Activated gamma-delta T cell treated with Interleukin-2 at 50 U/mL for 16 hours (primary cell): ENCODE measurements around the gene TMTC2.
"Not testable (repeated sequence)": the region's sequence is repeated elsewhere in the genome, so short reads cannot be mapped to it uniquely, and the experiment has no call there.

Experiments used
- DNase-seq: peaks from one replicate; pipeline ENCODE4 v3.0.0-alpha.2; 2020

Gene TMTC2

DNA sequence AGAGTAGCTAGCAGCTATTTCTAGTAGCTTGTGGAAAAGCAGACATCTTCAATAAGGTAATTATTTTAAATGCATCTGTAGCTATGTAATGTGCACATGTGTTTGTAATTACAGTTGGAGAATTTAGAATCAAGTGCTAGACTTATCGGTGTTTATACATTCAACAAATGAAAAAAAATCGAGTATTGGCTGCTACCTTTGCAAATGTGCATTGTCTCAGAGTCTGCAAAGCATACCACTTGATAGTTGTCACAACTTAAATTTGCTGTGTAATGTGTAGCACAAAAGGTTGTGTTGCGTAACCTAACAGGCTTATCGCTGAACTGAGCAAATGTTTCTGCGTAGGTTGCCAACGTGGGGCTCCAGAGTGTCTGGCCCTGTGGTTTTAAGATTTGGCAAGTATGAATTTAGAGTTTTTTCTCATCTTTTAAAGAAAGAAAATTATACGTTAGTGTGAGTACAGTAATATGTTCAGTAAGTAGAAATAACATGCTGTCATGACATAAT, 44.3 kb downstream of the TMTC2 start:
- DNase-seq = no peak

- no peak for DNase-seq
These were observed 53.7 kb downstream of the TMTC2 start for GRCh38 chr12:82740129-82741000.

DNA sequence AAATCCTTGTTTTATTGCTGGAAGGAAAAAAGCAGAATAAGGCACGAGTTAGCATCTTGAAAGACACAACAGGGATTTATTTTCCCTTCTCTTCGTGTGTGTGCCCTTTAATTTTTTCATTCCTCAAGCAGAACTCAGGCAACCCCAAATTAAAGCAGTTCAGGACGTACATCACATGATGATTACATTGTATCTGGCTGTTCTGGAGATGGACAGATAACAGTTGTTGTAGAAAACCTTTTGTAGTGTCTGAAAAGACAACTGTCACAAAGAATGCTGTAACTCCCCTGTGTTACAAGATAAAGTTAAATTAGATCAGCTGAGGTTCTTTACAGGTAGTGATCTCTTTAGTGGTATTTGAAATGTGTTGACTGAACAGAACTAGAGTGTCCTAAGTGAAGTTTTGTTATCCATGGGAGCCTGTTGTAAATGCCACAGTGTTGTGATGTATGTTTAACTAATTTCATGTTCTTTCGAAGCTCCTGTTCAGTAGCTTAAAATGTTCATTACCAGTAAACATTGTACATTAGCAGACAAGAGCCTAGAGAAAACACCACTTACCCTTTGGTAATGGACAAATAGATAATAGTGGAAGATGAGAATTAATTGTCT, 58.5 kb downstream of the TMTC2 start:
- no peak for DNase-seq

- no peak for DNase-seq
These were observed 59.1 kb downstream of the TMTC2 start for GRCh38 chr12:82745807-82746206.

- no peak for DNase-seq
These were observed 60.0 kb downstream of the TMTC2 start for GRCh38 chr12:82746668-82747067.

GRCh38 chr12:82749015-82749414, 62.3 kb downstream of the TMTC2 start:
- DNase-seq = no peak

GRCh38 chr12:82754856-82755255, 68.2 kb downstream of the TMTC2 start:
- no peak for DNase-seq

- DNase-seq = no peak
These were observed 69.6 kb downstream of the TMTC2 start for GRCh38 chr12:82756303-82756702.

GRCh38 chr12:82757059-82757458, 70.4 kb downstream of the TMTC2 start:
- DNase-seq = no peak

DNA sequence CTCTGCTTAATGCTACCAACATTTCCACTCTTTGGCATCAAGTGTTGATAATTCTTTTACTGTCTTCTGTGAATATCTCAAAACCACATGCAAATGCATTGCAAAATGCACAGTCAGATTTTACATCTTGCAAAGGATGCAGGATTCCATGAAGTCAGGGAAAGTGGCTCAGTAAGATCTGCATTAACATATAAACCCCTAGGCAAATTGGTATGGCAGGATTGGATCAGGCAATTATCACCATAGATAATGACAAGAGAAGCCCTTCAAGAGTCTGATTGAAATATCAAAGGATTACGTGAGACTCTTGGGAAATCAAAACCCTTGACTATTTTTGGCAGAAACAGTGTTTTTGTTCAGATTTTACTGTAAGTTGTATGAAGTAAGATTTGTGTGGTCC, 71.0 kb downstream of the TMTC2 start:
- no peak for DNase-seq

GRCh38 chr12:82758749-82759330, 72.1 kb downstream of the TMTC2 start:
- no peak for DNase-seq

GRCh38 chr12:82760423-82760822, 73.7 kb downstream of the TMTC2 start:
- DNase-seq = no peak

DNA sequence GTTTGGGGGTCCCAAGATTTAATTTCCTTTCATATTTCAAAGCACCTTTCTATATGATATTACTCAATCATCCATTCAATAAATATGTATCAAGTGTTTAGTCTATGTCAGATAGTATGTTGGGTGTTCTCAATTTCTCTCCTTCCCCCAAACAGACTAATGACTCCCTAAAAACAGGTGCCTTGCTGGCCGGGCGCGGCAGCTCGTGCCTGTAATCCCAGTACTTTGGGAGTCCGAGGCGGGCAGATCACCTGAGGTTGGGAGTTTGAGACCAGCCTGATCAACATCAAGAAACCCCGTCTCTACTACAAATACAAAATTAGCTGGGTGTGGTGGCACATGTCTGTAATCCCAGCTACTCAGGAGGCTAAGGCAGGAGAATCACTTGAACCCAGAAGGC, 78.5 kb downstream of the TMTC2 start:
- DNase-seq = not testable (repeated sequence)

DNA sequence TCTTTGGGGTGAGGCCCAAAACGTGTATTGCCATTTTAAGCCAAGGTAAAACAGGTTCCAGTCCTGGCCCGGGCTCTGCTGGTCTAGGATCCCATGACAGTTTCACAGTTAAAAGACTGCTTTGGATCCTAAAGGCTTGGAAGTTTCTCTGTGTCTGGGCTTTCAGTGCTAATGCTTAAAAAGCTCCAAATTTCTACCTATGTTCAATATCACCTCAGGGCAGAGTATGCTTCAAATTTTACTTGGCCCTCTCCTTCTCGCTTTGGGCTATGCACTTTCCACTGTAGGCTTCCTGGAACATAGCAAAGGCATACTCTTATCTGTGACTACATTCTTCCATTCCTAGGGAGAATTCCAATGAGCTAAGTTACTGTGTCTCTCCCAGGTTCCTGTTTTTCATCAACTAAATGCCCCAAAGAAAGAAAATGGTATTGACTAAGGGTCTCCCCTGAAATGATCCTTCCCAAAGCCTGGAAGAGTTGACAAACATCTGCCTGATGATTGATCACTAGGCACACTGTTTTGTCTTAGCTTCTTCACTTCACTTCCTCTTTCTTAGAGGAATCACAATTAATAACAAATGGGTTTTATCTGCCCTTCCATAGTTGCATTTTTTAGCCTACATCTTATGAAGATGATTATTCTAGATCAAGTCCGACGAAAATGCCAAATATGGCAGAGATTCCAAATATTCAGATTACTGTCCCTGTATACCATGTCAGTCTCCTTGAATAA, 79.4 kb downstream of the TMTC2 start:
- DNase-seq = no peak

DNA sequence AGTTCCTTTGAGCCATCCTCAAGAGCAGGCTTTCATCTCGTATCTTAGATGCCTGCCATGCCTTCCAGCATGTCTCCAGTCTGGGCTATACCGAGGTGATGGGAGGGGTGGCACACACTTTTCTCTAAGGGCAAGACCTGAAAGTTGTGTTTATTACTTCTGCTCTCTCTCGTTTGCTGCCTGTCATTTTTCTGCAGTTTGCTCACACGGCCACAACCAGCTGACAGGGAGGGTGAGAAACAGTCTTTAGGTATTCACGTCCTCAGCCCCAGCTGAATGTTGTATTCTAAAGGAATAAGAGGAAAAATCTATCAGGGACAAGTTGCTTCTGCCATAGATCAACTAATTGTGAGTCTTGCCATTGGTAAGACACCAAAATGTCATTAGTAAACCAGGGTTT, 88.0 kb downstream of the TMTC2 start:
- no peak for DNase-seq

DNA sequence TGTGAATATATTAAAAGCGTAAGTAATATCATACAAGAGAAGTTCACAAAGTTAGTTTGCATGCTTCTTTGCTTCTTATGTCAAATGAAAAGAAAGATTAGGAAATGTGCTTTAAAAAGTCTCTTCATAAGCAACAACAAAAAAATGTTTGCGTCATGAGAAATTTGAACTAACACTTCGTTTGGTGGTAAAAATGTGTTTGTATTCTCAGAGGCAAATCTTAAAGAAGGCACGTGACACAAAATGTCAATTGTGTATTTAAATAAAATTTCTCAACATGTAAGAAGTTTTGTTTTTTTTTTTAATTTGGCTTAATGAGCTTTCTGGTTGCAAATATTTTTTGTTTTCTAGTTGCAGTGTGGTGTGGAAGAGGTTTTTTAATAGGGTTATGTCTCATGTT, 93.8 kb downstream of the TMTC2 start:
- no peak for DNase-seq

DNA sequence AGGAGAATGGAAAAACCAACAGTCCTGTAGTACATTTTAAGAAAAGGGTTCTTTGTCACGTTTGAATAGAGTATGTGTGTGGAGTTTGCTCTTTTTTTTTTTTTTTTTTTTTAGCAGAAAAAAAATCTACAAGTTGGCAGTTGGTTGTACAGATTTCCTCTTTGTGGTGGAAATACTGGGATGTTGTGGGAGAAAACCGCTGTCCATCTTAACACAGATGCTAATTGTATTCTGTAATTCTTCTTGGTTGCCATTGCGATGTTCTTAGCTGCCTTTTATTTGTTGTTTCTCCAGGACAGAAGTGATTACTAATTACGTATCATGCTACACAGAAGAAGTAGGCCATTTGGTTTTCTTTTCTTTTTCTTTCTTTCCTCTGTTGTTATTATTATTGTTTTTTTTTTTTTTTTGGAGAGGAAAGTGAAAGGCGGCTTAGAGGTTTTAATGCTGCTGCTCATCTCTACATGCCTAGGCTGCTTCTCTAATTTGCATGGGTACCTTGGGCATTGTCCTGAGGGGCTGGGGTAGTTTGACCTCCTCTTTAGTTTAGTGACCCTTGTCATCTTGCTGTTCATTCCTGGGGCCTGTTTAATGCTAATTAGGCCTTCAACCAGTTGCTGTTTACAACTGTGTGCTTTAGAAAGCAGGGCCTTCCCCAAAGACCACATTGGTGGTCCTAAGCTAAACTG, 94.7 kb downstream of the TMTC2 start:
- no peak for DNase-seq

DNA sequence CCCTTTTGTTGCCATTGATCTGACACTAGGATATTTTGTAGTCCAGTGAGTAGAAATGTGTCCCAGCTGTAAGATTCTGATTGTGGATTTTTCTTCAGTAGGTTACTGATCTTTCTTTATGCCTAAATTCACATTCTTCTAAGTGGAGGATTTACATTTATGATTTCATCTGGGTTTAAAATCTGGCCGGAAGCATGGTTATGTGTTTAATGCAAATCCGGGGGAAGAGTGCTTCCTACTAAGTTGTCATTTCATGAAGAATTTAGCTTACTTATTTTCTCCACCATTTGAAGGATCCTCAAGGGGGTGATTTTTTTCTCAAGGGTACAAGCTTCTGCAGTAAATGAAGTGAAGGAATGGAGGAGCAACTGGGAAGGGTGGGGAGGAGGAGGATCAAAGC, 96.7 kb downstream of the TMTC2 start:
- DNase-seq = no peak

DNA sequence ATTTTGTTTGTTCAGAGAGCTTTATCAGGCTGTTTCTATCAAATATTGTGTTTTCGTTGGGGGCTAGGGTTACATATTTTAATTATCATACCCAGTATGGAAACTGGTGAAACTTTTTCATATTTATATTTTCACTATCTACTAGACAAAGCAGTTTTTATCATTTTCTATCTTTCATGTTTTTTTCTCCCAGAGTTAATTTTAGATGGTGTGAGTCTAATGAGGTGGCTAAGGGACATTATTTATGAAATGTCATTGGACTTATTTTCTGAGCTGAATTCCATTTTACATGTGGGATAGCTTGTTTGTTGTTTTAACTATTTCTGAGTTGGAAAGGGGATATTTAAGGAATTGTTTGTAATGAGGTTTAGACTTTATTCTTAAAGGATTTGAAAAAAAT, 100.3 kb downstream of the TMTC2 start:
- no peak for DNase-seq

DNA sequence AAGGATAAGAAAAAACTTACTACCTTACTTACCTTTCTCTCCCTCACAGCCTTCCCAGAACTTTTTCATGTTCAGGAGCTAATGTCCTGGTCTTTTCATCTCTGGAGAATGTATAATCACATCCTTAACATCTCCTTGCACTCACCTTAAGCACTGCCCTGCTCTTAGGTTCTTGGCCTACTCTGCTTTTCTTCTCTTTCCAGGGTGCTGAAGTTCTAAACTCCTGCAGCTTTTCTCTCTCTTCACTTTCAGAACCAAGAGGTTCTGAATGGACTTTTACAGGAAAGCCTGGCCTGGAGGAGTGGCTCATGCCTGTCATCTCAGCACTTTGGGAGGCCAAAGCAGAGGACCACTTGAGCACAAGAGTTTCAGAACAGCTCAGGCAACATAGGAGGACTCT, 101.9 kb downstream of the TMTC2 start:
- no peak for DNase-seq

GRCh38 chr12:82789674-82790073, 103.0 kb downstream of the TMTC2 start:
- no peak for DNase-seq

GRCh38 chr12:82793751-82794281, 107.1 kb downstream of the TMTC2 start:
- DNase-seq = no peak
